Thoracic aorta (tissue), 2 donors: ENCODE results near the gene IMPDH2. TPM values are rescaled to one million over a fixed set of nuclear protein-coding genes. Genes with fewer than 3 reads are reported as not detected.

ENCODE experiments used
- ATAC-seq: fragments of 150-250 bp; one replicate; pipeline ENCODE4 v1.8.0; 2017; ENCODE audit warnings: low read depth; ENCODE audit not compliant: insufficient number of reproducible peaks, low FRiP score
- DNase-seq: peaks from one replicate; pipeline ENCODE4 v3.0.0-alpha.2; 2020; ENCODE audit warnings: low spot score
- H3K27ac ChIP-seq, 2 donors: fragments of 200-600 bp; sonication (generic); 1 replicate in 1 of 2; 2 replicates in 1 of 2; pipeline ENCODE4 v1.5.1; 2016; ENCODE audit warnings: mild to moderate bottlenecking in 2 of 2, moderate library complexity in 2 of 2
- H3K27me3 ChIP-seq: fragments of 200-600 bp; sonication (generic); replicated peaks from 2 replicates; pipeline ENCODE4 v1.6.0; 2016; ENCODE audit warnings: mild to moderate bottlenecking; ENCODE audit not compliant: insufficient read depth
- H3K36me3 ChIP-seq: fragments of 200-600 bp; sonication (generic); one replicate; pipeline ENCODE4 v1.5.1; 2016
- H3K4me1 ChIP-seq, 2 donors: fragments of 200-600 bp; sonication (generic); 1 replicate in 1 of 2; 2 replicates in 1 of 2; pipeline versions ENCODE4 v1.5.1 to v1.6.0; 2016; ENCODE audit warnings: low read depth in 2 of 2, mild to moderate bottlenecking in 1 of 2; ENCODE audit not compliant: control insufficient read depth in 1 of 2
- H3K4me3 ChIP-seq: fragments of 200-600 bp; sonication (generic); 2 replicates; pipeline ENCODE4 v1.5.1; 2016; ENCODE audit warnings: mild to moderate bottlenecking
- H3K9me3 ChIP-seq: fragments of 200-600 bp; sonication (generic); 2 replicates; pipeline ENCODE4 v1.5.1; 2016
- CTCF ChIP-seq: fragments of 200-600 bp; sonication (generic); IDR thresholded peaks from one replicate; pipeline ENCODE4 v1.5.1; 2019; ENCODE audit warnings: antibody characterized with exemption
- total RNA-seq, 2 donors: library from RNA; depleted of rRNA; stranded (reverse); fragments of >200 nt; gene quantifications; one replicate each; pipeline versions ENCODE4 v1.1.0 to v1.2.3, GENCODE V29; 2016

The IMPDH2 gene
- total RNA-seq, 2 donors from 2014 or later, result 56.0 to 96.2 TPM

DNA sequence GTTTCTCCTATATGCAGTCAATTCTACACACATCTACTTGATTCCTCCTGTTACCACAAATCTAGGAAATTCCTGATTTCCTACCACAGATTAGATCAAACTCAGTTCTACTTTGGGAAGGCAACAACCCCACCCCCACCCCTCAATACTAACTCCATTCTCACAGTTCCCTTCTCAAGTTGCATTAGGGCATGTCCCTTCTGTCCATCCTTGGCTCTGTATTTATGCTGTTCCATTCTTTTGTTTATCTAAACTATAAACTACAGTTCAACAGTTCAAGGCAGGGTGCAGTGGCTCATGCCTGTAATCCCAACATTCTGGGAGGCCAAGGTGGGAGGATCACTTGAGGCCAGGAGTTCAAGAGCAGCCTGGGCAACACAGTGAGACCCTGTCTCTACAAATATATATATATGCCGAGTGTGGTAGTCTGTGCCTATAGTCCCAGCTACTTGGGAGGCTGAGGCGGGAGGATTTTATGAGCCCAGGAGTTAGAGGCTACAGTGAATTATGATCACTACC, 25.2 kb upstream of the IMPDH2 start:
- no peaks in the 10 kb centered on the region for H3K27me3 ChIP-seq
- H3K4me3 ChIP-seq, result no peak overlapping the region
- H3K27ac ChIP-seq, result no peak overlapping the region
- H3K4me1 ChIP-seq, result no peaks in the 10 kb centered on the region
- no peak for DNase-seq
- peaks cover 59% of the 10 kb centered on the region for H3K36me3 ChIP-seq
- no peak for TF ChIP-seq CTCF
- no peaks in the 10 kb centered on the region for H3K9me3 ChIP-seq
- ATAC-seq, result no peak

DNA sequence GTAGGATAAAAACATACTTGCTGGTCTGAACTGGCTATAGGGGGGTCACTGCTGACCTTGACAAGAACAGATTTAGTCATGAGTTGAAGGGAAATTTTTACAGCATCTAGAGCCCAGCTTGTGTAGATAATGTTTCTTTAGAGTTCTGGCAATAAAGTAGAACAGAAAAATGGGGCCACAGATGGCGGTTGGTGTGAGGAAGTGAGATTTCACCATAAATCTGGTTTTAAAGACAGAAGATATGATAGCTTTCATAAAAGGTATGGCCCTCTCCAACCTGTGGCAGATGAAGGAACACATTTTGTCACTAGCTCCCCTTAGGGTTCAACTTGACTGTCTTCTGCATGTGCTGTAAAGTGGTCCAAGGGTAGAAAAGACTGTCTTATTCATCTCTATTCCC, 24.3 kb upstream of the IMPDH2 start:
- TF ChIP-seq CTCF, result no peak
- Histone ChIP-seq H3K9me3 (no peaks in the 10 kb centered on the region), H3K36me3 (peaks cover 63% of the 10 kb centered on the region), H3K4me1 (no peaks in the 10 kb centered on the region), H3K27me3 (no peaks in the 10 kb centered on the region), H3K27ac (no peak overlapping the region), H3K4me3 (no peak overlapping the region)
- ATAC-seq (no peak), DNase-seq (no peak)

GRCh38 chr3:49035281-49035680, 6.1 kb upstream of the IMPDH2 start:
- ATAC-seq, result no peak
- TF ChIP-seq CTCF, result no peak
- Histone ChIP-seq H3K4me3 (no peak overlapping the region), H3K4me1 (no peaks in the 10 kb centered on the region), H3K36me3 (peaks cover 31% of the 10 kb centered on the region), H3K27ac (no peak overlapping the region), H3K27me3 (no peaks in the 10 kb centered on the region), H3K9me3 (no peaks in the 10 kb centered on the region)
- no peak for DNase-seq

- H3K27me3 ChIP-seq, result no peaks in the 10 kb centered on the region
- ATAC-seq, result no peak
These were observed 5.5 kb upstream of the IMPDH2 start for GRCh38 chr3:49034650-49035049.

GRCh38 chr3:49032646-49033304, 3.6 kb upstream of the IMPDH2 start:
- Histone ChIP-seq H3K27me3 (no peaks in the 10 kb centered on the region), H3K4me1 (peaks cover 0 to 12% of the 10 kb centered on the region in 2 donors), H3K36me3 (peaks cover 31% of the 10 kb centered on the region), H3K27ac (no peak overlapping the region), H3K9me3 (no peaks in the 10 kb centered on the region), H3K4me3 (no peak overlapping the region)
- ATAC-seq, result no peak
- TF ChIP-seq CTCF, result no peak
- no peak for DNase-seq

More at GRCh38 chr3:49034650-49035049, 5.5 kb upstream of the IMPDH2 start:
- TF ChIP-seq CTCF, result no peak
- H3K9me3 ChIP-seq, result no peaks in the 10 kb centered on the region
- no peak for DNase-seq
- H3K4me3 ChIP-seq, result no peak overlapping the region
- no peak overlapping the region for H3K27ac ChIP-seq
- peaks cover 31% of the 10 kb centered on the region for H3K36me3 ChIP-seq
- H3K4me1 ChIP-seq, result no peaks in the 10 kb centered on the region
